NCI-H345 (cell line): Measurements from ENCODE around the gene ZNF318.
A peak's percentile ranks its signal among the peaks of the same experiment; 100 is the strongest.
"Not testable (repeated sequence)": the region's sequence is repeated elsewhere in the genome, so short reads cannot be mapped to it uniquely, and the experiment has no call there.

ENCODE experiments used
- DNase-seq: peaks from one replicate; lab custom pipeline; 2025; lab: John Stamatoyannopoulos, UW

ZNF318 gene, protein sequence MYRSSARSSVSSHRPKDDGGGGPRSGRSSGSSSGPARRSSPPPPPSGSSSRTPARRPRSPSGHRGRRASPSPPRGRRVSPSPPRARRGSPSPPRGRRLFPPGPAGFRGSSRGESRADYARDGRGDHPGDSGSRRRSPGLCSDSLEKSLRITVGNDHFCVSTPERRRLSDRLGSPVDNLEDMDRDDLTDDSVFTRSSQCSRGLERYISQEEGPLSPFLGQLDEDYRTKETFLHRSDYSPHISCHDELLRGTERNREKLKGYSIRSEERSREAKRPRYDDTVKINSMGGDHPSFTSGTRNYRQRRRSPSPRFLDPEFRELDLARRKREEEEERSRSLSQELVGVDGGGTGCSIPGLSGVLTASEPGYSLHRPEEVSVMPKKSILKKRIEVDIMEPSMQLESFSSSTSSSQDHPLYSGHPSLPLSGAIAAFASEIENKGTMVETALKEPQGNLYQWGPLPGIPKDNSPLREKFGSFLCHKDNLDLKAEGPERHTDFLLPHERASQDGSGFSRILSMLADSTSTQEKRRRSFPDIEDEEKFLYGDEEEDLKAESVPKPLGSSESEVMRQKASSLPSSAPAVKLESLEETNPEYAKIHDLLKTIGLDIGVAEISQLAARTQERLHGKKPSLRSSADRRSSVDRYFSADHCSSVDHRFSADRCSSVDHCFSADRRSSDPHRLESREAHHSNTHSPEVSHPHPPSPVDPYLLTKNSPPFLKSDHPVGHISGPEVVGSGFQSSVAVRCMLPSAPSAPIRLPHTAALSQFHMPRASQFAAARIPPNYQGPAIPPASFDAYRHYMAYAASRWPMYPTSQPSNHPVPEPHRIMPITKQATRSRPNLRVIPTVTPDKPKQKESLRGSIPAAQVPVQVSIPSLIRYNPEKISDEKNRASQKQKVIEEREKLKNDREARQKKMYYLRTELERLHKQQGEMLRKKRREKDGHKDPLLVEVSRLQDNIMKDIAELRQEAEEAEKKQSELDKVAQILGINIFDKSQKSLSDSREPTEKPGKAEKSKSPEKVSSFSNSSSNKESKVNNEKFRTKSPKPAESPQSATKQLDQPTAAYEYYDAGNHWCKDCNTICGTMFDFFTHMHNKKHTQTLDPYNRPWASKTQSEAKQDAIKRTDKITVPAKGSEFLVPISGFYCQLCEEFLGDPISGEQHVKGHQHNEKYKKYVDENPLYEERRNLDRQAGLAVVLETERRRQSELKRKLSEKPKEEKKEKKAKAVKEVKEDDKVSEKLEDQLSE (N-terminal part only)

DNA sequence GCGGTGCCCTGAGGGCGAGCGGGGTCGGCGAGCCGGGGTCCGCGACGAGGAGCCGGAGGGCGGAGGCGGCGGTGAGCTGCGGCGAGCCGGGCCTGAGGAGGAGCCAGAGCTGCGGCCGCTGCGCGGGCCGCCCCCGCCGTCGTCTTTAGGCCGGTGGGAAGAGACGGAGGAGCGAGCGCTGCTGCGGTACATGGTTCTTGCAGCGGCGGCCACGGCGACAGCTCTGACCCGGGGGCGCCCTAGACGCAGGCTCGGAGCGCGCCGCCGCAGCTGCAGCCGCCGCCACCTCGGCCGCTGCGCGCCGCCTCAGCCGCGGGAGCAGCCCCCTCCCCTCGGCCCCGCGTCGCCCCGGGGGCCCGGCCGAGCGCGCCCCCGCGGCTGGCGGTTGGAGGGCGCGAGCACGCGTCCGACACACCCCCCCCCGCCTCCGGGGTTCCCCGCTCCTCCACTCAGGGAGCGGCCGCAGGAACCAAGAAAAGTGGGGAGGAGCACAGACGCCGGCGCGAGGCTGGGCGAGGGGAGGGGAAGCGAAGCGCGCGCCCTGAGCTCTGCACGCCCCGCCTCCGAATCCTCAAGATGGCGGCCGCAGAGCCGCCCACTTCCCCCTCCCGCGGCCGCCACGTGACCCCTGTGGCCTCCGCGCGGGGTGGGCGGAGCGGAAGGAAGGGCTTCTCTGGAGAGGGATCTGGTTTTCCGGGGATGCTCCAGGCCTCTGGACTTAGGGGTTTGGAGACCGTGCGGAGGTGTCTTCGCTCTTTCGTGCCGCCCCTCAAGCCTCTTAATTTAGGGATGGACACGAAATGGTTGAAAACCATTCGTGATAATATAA, at the start of gene ZNF318:
Gene ZNF318 (minus strand): TSS at position 474 of the 829 bp plus-strand sequence. CDS start 282 bp downstream, at position 192.
- peak; percentile 99 for DNase-seq

DNA sequence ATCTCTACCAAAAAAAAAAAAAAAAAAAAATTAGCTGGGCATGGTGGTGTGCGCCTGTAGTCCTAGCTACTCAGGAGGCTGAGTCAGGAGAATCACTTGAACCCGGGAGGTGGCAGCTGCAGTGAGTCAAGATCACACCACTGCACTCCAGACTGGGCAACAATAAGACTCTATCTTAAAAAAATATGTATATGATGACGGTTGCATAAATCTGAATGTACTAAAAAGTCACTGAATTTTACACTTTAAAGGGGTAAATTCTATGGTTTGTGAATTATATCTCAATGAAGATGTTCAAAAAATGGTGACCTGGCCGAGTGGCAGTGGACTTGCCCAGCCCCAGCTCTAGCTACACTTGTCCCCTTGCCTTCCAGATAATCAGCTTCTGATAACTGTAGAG, 47.5 kb upstream of the ZNF318 start:
- DNase-seq = no peak

DNA sequence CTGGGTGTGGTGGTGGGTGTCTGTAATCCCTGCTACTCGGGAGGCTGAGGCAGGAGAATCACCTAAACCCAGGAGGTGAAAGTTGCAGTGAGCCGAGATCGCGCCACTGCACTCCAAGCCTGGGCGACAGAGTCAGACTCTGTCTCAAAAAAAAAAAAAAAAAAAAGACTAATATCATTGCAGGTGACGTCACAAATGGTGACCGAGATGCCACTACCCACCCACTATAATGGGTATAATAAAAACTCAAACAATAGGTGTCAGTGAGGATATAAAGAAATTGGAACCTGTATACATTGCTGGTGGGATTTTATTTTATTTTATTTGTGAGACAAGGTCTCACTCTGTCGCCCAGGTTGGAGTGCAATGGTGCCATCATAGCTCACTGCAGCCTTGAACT, 45.8 kb upstream of the ZNF318 start:
- not testable (repeated sequence) for DNase-seq

DNA sequence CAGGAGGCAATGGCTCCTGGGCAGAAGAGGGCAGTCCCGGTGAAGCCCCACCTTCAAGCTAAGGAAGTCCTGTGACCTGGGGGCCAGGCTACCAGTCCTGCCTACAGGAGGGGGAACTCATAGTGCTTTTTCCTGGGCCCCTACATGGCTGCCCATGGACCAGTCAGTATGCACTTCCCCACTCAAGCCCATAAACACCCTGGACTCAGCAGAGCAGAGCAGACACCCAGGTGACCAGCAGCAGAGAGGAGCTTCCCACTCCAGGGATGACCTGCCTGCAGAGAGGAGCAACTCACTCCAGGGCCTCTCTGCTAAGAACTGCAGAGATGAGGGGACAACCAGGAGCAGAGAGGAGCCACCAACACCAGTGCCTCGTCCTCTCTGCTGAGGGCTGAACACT, 43.6 kb upstream of the ZNF318 start:
- no peak for DNase-seq

DNA sequence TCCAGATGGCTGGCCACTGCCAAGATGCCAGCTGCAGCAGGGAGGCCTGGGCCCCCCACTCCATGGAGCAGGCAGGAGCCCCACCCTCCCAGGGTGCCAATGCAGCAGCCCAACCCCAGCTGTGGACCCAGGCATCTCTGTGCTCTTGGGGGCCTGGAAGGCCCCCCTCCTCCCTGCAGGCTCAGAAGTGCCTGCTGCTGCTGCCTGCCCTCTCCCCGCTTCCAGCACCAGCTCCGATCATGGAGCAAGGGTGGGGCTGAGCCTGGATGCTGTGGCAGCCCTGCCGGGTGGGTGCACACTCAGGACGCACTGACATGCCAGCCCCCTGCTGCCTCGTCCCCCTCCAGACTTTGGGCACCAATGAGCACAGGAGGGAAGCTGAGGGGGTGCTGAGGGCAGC, 43.1 kb upstream of the ZNF318 start:
- no peak for DNase-seq

DNA sequence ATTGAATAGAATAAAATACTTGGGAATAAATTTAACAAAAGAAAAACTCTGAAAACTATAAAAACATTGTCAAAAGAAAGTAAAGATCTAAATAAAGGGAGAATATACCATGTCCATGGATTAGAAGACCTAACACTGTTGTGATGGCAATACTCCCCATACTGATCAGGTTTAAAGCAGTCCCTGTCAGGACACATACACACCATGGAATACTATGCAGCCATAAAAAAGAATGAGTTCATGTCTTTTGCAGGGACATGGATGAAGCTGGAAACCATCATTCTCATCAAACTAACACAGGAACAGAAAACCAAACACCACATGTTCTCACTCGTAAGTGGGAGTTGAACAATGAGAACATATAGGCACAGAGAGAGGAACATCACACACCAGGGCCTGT, 41.3 kb upstream of the ZNF318 start:
- not testable (repeated sequence) for DNase-seq

DNA sequence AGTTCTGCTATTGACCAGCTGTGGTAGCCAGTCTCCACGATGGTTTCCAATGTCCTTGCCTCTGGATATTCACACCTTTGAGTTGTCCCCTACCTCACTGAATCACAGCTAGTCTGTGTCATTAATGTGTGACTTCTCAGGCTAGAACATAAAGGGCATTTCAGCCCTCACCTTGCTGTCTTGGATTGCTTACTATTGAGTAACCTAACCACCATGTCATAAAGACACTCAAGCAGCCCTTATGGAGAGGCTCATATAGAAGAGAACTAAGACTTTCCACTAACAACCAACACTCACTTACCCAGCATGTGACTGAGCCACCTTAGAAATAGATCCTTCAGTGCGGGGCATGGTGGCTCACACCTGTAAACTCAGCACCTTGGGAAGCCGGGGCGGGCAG, 38.8 kb upstream of the ZNF318 start:
- no peak for DNase-seq

DNA sequence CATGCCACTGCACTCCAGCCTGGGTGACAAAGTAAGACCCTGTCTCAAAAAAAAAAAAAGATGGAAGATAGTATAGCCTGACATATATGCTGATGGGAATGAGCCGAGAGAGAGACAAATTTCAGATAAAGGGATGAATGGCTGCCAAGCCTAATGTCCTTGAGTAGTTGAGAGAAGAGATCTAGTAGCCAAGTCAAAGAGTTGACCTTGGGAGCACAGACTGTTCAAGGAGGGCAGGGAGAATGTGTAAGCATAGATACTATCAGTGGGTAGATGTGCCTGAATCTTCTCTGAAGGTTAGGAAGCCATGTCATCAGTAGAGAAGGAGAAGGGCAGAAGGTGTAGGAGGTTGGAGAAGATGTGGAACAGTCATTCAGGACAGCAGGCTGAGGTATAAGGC, 37.8 kb upstream of the ZNF318 start:
- no peak for DNase-seq

DNA sequence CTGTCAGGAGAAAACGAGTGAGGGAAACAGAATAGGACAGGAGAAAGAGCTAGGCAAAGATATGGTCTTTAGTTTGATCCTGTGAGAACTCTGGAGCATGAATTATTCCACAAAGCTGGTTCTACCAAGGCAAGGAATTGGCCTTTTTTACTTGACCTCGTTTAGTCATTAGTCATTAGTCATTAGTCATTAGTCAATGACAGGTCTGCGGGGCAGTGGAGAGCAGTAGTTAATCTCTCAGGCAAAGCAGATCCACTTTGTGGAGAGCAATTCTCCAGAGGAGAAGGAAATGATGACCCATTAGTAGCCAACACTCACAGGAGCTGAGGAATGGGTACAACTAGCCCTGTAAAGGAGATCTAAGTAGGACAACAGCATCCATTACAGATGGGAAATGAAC, 35.9 kb upstream of the ZNF318 start:
- DNase-seq = no peak

DNA sequence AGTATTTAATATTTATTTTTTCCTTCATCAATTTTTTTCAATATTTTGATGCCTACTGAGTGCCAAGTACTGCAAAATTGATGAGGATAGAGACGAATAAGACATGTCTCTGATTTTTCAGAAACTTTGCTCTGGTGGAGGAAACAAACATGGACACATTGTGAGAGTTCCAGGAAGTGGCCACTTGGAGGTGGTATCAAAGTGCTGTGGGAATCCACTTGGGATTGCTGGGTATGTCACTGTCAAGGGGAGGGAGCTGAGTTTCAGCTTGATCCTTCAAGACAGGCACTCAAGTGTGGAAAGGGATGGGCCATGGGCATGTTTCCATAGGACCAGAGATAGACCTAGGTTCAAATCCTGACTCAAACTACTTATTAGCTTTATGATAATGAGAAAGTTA, 33.4 kb upstream of the ZNF318 start:
- DNase-seq = no peak

DNA sequence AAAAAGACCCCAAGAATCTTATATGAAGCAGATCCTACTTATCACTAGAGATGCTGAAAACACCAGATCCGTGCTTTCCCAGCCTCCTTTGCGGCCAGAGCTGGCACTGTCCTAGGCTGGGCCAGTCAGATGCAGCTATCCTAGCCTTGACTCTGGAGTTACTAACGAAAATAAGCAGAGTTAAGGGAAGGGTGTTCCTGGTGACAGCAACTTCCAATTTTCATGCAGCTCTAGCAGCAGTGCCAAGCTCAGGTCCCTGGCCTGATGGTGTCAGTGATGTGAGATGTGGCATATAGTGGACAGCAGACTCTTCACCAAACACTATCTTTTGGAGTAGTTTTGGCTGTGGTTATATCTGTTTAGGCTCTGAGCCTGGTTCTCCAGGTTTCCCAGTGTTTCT, 32.3 kb upstream of the ZNF318 start:
- no peak for DNase-seq

DNA sequence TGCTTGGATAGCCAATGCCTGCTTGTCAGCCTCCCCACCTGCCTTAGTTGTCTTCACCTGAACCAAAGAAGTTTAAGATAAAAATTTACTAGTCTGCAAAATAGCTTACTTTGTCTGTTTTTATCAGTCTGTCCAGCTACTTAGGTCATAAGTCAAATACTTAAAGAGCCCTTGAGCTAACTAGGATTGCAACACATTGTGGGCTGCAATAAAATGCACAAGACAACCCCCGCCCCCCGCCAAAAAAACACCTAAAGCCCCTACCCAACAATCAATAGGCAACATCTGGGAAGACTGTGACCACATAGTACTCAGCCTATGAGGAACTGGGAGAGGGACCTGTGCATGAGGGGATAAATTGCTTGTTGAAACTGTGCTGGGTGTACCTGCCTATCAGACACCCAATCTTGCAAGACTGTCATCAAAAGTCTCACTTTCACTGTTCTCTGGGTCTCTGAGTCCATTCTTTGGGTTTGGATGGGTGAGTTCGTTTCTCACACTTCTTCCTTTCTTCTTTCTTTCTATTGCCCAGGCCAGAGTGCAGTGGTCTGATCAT, 30.6 kb upstream of the ZNF318 start:
- no peak for DNase-seq

DNA sequence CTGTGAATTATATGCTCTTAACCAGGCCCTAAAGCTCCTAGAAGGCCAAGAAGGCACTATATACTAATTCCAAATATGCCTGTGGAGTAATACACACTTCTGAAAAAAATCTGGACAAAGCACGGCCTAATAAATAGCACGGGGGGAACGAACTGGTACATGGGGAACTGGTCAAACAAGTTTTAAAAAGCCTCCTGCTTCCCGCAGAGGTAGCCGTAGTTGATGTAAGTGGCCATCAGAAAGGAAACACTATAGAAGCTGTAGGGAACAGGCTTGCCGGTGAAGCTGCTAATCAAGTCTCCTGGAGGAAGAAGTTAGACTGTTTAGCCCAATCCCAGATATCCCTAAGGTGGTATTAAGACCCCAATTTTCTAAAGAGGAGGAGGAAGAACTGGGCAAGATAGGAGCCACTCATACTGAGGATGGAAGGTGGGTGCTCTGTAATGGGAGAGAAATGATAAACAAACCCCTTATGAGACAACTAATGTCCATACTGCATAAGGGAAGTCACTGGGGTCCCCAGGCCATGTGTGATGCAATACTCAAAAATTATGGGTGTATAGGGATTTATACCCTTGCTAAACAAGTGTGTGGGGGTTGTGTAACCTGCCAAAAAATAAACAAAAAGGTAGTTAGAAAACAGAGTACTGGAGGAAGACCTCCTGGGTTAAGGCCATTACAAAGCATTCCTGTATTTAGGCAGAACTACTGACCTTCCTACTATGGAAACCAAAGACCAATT, 27.1 kb upstream of the ZNF318 start:
- DNase-seq = peak; percentile 26

DNA sequence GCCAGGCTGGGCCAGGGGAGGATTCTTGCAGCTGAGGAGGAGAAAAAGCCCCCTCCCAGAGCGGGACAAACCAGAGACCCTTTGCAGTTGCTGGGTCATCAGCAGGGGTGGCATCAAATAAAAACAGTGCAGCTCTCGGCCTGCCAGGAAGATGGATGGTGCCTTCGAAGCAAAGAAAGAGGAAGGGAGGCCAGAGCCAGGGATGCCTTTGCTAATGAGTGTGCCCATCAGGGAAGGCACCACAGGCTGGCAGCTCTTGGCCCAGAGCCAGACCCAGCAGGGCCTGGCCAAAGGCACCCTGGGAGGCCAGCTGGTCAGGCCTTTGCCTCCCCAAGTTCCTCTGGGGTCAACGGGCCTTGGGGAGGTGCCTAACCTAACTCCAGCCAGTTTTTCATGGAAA, 26.3 kb upstream of the ZNF318 start:
- no peak for DNase-seq

DNA sequence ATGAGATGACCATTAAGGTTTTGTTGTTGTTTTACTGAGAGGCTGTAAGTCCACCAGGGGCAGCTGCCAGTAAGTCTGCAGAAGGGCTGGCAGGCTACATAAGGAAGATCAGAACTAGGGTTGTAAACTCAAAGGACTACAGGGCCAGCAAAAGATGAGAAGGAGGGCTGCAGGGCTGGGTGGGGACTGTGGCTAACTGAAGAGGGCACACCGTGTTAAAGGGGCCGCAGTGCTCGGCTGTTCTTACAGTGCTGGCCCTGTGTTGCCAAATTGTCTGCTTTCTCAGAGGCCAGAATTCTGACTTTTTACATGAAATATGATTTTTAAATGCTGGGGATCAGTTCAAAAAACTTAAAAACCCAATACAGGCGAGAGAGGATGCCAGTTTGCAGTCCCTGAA, 25.5 kb upstream of the ZNF318 start:
- DNase-seq = no peak

DNA sequence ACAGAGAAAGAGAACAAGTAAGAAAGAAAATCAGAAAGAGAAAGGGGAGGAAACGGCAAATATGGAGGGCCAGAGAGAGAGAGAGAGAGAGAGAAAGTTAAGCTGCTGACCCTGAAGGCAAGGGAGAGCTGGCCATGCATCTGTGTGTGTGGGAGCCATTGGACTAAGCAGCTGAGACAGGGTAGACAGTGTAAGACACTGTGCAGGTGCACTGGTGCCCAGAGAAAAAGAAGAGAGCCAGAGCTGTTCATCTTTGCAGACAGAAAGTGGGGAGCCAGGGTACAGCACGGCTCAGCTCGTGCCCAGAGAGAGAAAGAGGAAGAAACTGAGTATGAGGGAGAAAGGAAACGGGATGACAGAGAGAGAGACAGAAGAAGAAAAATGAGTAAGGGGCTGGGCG, 24.2 kb upstream of the ZNF318 start:
- no peak for DNase-seq

DNA sequence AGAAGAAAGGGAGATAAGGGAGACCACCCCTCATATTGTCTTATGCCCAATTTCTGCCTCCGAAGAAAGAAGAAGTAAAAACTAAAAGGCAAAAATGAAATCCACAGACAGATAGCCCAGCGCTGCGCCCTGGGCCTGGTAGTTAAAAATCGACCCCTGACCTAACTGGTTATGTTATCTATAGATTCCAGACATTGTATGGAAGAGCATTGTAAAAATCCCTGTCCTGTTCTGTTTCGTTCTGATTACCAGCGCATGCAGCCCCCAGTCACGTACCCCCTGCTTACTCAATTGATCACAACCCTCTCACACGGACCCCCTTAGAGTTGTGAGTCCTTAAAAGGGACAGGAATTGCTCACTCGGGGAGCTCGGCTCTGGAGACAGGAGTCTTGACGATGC, 23.7 kb upstream of the ZNF318 start:
- DNase-seq = not testable (repeated sequence)

DNA sequence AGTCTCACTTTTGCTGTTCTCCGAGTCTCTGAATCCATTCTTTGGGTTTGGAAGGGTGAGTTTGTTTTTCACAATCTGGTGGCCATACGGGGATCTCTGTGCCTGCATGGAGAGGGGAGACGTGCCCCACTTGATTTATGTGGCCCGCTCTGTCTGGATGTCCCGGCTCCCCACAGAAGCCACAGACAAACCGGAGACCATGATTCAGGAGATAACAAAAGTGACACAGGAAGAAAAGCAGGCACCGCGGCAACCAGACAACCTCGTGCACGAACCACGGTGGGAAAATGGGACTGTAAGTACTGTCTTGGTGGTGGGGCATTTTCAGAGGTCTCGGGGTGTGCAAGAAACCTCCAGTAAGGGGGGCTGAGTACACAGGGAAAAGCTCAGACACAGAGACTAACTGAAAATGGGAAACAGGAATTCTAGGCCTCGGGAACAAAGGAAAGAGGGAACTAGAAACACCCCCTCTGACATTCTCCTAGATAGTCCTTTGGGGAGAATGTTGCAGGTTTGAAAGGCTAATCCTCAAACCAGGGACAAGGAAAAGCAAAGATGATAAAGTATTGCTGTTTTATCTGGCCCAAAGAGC, 22.1 kb upstream of the ZNF318 start:
- no peak for DNase-seq

DNA sequence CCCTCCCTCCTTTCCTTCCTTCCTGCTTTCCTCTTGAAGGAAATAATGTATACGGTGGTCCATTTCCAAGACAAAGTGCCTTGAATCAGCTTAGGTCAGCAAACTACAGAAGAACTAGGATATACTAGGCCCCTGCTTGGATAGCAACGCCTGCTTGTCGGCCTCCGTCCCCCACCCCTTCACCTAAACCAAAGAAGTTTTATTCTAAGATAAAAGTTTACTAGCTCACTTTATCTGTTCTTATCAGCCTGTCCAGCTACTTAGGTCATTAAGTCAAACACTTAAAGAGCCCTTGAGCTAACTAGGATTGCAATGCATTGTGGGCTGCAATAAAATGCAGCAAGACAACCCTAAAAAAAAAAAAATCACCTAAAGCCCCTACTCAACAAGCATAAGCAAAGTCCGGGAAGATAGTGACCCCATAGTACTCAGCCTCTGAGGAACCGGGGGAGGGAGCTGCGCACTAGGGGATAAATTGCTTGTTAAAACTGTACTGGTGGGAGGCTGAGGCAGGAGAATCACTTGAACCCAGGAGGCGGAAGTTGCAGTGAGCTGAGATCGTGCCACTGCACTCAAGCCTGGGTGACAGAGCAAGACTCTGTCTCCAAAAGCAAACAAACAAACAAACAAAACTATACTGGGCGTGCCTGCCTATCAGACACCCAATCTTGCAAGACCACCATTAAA, 21.4 kb upstream of the ZNF318 start:
- not testable (repeated sequence) for DNase-seq
